HCT116 (cell line): ENCODE results near the gene KRTAP20-4. TPM values are rescaled to one million over a fixed set of nuclear protein-coding genes. Genes with fewer than 3 reads are reported as not detected.

Source experiments
- ATAC-seq: fragments of 200-7000 bp; cut with Tn5 transposase; 2 replicates; pipeline ENCODE4 v1.9.1; 2020; ENCODE audit warnings: mild to moderate bottlenecking, moderate library complexity
- Bru-seq: library from RNA; stranded (reverse); fragments of 400-500 nt; gene quantifications from one replicate; lab custom pipeline; 2021; lab: Mats Ljungman, UMichigan
- BruChase-seq, 2 experiments: library from RNA; stranded (reverse); fragments of 400-500 nt; gene quantifications; one replicate each; lab custom pipeline; 2021; lab: Mats Ljungman, UMichigan
- BruUV-seq: library from RNA; stranded (reverse); fragments of 400-500 nt; replicated peaks from 2 replicates; lab custom pipeline; 2021; lab: Mats Ljungman, UMichigan
- CTCF ChIA-PET: fragments of 300-600 bp; sonication (Branson Sonifier 250); formaldehyde crosslinking; loops from one replicate; lab custom pipeline; 2021; ENCODE audit warnings: antibody characterized with exemption; lab: Charles Lee
- POLR2A ChIA-PET: fragments of 300-600, 350-600 bp; sonication (Branson Sonifier 250); formaldehyde crosslinking; loops from one replicate; lab custom pipeline; 2021; ENCODE audit warnings: antibody characterized with exemption; lab: Charles Lee
- RAD21 ChIA-PET, 2 experiments: fragments of 300-600 bp; sonication (Branson Sonifier 250); formaldehyde crosslinking; loops; one replicate each; lab custom pipeline; 2023; ENCODE audit warnings: low total read pairs in 2 of 2; ENCODE audit not compliant: uncharacterized antibody in 2 of 2, unreplicated experiment in 2 of 2, low non-redundant PET in 1 of 2; lab: Charles Lee
- DNase-seq: peaks from one replicate; pipeline ENCODE4 v3.0.0-alpha.2; 2010; ENCODE audit warnings: low read depth, low spot score
- H2AFZ ChIP-seq: fragments of 200-600 bp; shearing (Covaris generic), sonication (generic); 2 replicates; pipeline ENCODE4 v1.6.1; 2017; ENCODE audit warnings: low read depth, mixed run types, mixed read lengths, antibody characterized with exemption, low read length; ENCODE audit not compliant: poor library complexity, severe bottlenecking
- H3K27ac ChIP-seq: 2 replicates; pipeline ENCODE4 v1.5.1; 2012; ENCODE audit warnings: low read depth, low read length
- H3K27me3 ChIP-seq: fragments of 200-600 bp; sonication (generic); 2 replicates; pipeline ENCODE4 v1.6.1; 2016; ENCODE audit warnings: mixed run types, low read length, mixed read lengths; ENCODE audit not compliant: insufficient read depth
- H3K36me3 ChIP-seq, 2 experiments: fragments of 200-500 bp in 1 of 2; fragments of 200-600 bp in 1 of 2; sonication (Bioruptor generic) in 1 of 2; sonication (generic) in 1 of 2; 2 replicates each; pipeline versions ENCODE4 v1.5.1 to v1.6.1; 2014 to 2016; ENCODE audit warnings: low read length in 2 of 2, inconsistent platforms in 1 of 2, mixed read lengths in 1 of 2, mixed run types in 1 of 2; ENCODE audit not compliant: insufficient read depth in 2 of 2, control insufficient read depth in 1 of 2
- H3K4me1 ChIP-seq, 2 experiments: fragments of 200-600 bp in 1 of 2; sonication (generic) in 1 of 2; 2 replicates each; pipeline versions ENCODE4 v1.5.1 to v1.6.1; 2012 to 2017; ENCODE audit warnings: low read length in 2 of 2, inconsistent platforms in 1 of 2, mild to moderate bottlenecking in 1 of 2, mixed read lengths in 1 of 2, mixed run types in 1 of 2, moderate library complexity in 1 of 2; ENCODE audit not compliant: insufficient read depth in 2 of 2, control insufficient read depth in 1 of 2
- H3K4me2 ChIP-seq: fragments of 200-600 bp; sonication (generic); 2 replicates; pipeline ENCODE4 v1.6.1; 2017; ENCODE audit warnings: mixed run types, low read length, mixed read lengths
- H3K4me3 ChIP-seq, 2 experiments: fragments of 200-600 bp in 1 of 2; sonication (generic) in 1 of 2; replicated peaks in 1 of 2; 2 replicates each; pipeline ENCODE4 v1.5.1; 2011 to 2016; ENCODE audit warnings: low read length in 2 of 2, control low read depth in 1 of 2, low read depth in 1 of 2, mild to moderate bottlenecking in 1 of 2, mixed read lengths in 1 of 2, mixed run types in 1 of 2
- H3K79me2 ChIP-seq: fragments of 200-600 bp; sonication (generic); 2 replicates; pipeline ENCODE4 v1.6.1; 2017; ENCODE audit warnings: mild to moderate bottlenecking, mixed run types, low read length, moderate library complexity, mixed read lengths; ENCODE audit not compliant: insufficient read depth
- H3K9ac ChIP-seq: fragments of 200-600 bp; sonication (generic); 2 replicates; pipeline ENCODE4 v1.6.1; 2016; ENCODE audit warnings: low read length, mixed read lengths
- H3K9me2 ChIP-seq: fragments of 200-600 bp; sonication (generic), shearing (Covaris generic); 2 replicates; pipeline ENCODE4 v1.6.1; 2017; ENCODE audit warnings: mixed run types, mild to moderate bottlenecking, moderate library complexity; ENCODE audit not compliant: insufficient read depth
- H3K9me3 ChIP-seq, 2 experiments: fragments of 200-500 bp in 1 of 2; fragments of 200-600 bp in 1 of 2; sonication (Bioruptor generic) in 1 of 2; sonication (generic) in 1 of 2; 2 replicates each; pipeline ENCODE4 v1.6.1; 2014 to 2017; ENCODE audit warnings: low read length in 2 of 2, mixed read lengths in 2 of 2, inconsistent platforms in 1 of 2, low read depth in 1 of 2, mild to moderate bottlenecking in 1 of 2, mixed run types in 1 of 2, moderate library complexity in 1 of 2; ENCODE audit not compliant: control insufficient read depth in 1 of 2, insufficient read depth in 1 of 2
- H4K20me1 ChIP-seq: fragments of 200-600 bp; sonication (generic), shearing (Covaris generic); 2 replicates; pipeline ENCODE4 v1.6.1; 2017; ENCODE audit warnings: mixed run types, mild to moderate bottlenecking, moderate library complexity; ENCODE audit not compliant: insufficient read depth
- CBX3 ChIP-seq: IDR thresholded peaks from 2 replicates; pipeline ENCODE4 v1.6.1; 2012; ENCODE audit warnings: low read depth
- EGR1 ChIP-seq: IDR thresholded peaks from 2 replicates; pipeline ENCODE4 v1.6.1; 2012; ENCODE audit warnings: low read depth
- ELF1 ChIP-seq: IDR thresholded peaks from 2 replicates; pipeline ENCODE4 v1.6.1; 2012; ENCODE audit warnings: low read depth, borderline replicate concordance
- EZH2 ChIP-seq: fragments of 200-600 bp; sonication (generic); IDR thresholded peaks from 2 replicates; pipeline ENCODE4 v1.6.1; 2017; ENCODE audit warnings: antibody characterized with exemption, mixed run types
- EZH2phosphoT487 ChIP-seq: fragments of 200-600 bp; IDR thresholded peaks from 2 replicates; pipeline ENCODE4 v1.6.1; 2018; ENCODE audit warnings: antibody characterized with exemption, borderline replicate concordance
- JUND ChIP-seq: IDR thresholded peaks from 2 replicates; pipeline ENCODE4 v1.6.1; 2012
- POLR2A ChIP-seq: IDR thresholded peaks from 2 replicates; pipeline ENCODE4 v1.7.0; 2011; ENCODE audit warnings: borderline replicate concordance; ENCODE audit not compliant: insufficient read depth, insufficient read length; ENCODE audit errors: extremely low read depth
- POLR2AphosphoS5 ChIP-seq: IDR thresholded peaks from 2 replicates; pipeline ENCODE4 v1.6.1; 2011; ENCODE audit warnings: mild to moderate bottlenecking, low read depth, low read length, moderate library complexity
- SIN3A ChIP-seq: IDR thresholded peaks from 2 replicates; pipeline ENCODE4 v1.6.1; 2012; ENCODE audit warnings: low read depth
- SP1 ChIP-seq: IDR thresholded peaks from 2 replicates; pipeline ENCODE4 v1.6.1; 2012; ENCODE audit warnings: low read depth
- SRF ChIP-seq: IDR thresholded peaks from 2 replicates; pipeline ENCODE4 v1.6.1; 2012; ENCODE audit warnings: low read depth
- TCF7L2 ChIP-seq: IDR thresholded peaks from 2 replicates; pipeline ENCODE4 v1.7.0; 2011; ENCODE audit warnings: borderline replicate concordance, inconsistent platforms; ENCODE audit not compliant: insufficient read depth, insufficient read length; ENCODE audit errors: extremely low read depth
- ZFX ChIP-seq: fragments of 450-650 bp; IDR thresholded peaks from 2 replicates; pipeline ENCODE4 v1.6.1; 2017
- ZNF274 ChIP-seq: fragments of 200-500 bp; sonication (Bioruptor generic); IDR thresholded peaks from 2 replicates; pipeline ENCODE4 v1.6.1; 2014; ENCODE audit warnings: mild to moderate bottlenecking, low read depth, low read length, inconsistent platforms
- intact Hi-C: fragments of 100-400 bp; cut with micrococcal nuclease; formaldehyde crosslinking; loops from 2 replicates; pipeline ENCODE4 v1.10.0; 2022
- long read RNA-seq: library from polyadenylated mRNA; unstranded; transcript quantifications from one replicate; pipeline ENCODE4 v2.0.0, GENCODE V29; 2021; ENCODE audit not compliant: unreplicated experiment
- polyA plus RNA-seq: library from polyadenylated mRNA; unstranded; fragments of >200 nt; gene quantifications from 2 replicates; pipeline ENCODE4 v1.2.1, GENCODE V29; 2012; ENCODE audit warnings: missing spikeins
- total RNA-seq: library from RNA; stranded (reverse); gene quantifications from one replicate; pipeline ENCODE4 v1.2.1, GENCODE V29; 2021; ENCODE audit not compliant: unreplicated experiment
- TF ChIP-seq, protein P1 (sequence below): IDR thresholded peaks from 2 replicates; pipeline ENCODE4 v1.6.1; 2012
- TF ChIP-seq, protein P2 (sequence below): IDR thresholded peaks from 2 replicates; pipeline ENCODE4 v1.6.1; 2012; ENCODE audit warnings: low read depth
- TF ChIP-seq, protein P3 (sequence below): IDR thresholded peaks from 2 replicates; pipeline ENCODE4 v1.6.1; 2012

KRTAP20-4 gene
- total RNA-seq (not detected), Bru-seq, nascent RNA (not detected), BruChase-seq, experiment 1, labeled RNA remaining after a 6-hour chase (not detected), BruChase-seq, experiment 2, labeled RNA remaining after a 2-hour chase (not detected)
- not detected in 2 replicates for polyA plus RNA-seq
- long read RNA-seq: 0 reads

DNA sequence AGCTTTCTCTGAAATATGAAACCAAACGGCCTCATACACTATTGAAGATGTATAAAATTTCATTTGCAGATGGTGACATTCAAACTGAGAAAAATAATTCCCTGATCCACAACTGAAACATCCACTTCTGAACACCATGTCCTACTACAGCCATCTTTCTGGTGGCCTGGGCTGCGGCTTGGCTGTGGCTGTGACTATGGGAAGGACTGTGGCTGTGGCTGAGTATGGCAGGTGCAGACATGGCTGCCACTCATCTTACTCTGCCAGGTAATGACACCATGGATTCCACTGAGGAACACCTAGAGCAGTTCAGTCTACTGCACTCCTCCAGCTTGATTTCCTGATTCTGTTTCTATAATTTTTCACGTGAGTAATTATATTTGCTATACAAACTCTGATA is at the start of gene KRTAP20-4:
Gene KRTAP20-4, plus strand, starts transcription at position 106 of the 400 bp plus-strand sequence.
- Histone ChIP-seq H3K79me2 (no peaks in the 10 kb centered on the region), H3K9ac (no peak within 1 kb of the TSS)
- no peak for TF ChIP-seq JUND
- TF ChIP-seq, protein P1, sequence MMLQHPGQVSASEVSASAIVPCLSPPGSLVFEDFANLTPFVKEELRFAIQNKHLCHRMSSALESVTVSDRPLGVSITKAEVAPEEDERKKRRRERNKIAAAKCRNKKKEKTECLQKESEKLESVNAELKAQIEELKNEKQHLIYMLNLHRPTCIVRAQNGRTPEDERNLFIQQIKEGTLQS: no peak
- no peak for TF ChIP-seq ELF1
- TF ChIP-seq ZFX: no peak
- TF ChIP-seq, protein P2, sequence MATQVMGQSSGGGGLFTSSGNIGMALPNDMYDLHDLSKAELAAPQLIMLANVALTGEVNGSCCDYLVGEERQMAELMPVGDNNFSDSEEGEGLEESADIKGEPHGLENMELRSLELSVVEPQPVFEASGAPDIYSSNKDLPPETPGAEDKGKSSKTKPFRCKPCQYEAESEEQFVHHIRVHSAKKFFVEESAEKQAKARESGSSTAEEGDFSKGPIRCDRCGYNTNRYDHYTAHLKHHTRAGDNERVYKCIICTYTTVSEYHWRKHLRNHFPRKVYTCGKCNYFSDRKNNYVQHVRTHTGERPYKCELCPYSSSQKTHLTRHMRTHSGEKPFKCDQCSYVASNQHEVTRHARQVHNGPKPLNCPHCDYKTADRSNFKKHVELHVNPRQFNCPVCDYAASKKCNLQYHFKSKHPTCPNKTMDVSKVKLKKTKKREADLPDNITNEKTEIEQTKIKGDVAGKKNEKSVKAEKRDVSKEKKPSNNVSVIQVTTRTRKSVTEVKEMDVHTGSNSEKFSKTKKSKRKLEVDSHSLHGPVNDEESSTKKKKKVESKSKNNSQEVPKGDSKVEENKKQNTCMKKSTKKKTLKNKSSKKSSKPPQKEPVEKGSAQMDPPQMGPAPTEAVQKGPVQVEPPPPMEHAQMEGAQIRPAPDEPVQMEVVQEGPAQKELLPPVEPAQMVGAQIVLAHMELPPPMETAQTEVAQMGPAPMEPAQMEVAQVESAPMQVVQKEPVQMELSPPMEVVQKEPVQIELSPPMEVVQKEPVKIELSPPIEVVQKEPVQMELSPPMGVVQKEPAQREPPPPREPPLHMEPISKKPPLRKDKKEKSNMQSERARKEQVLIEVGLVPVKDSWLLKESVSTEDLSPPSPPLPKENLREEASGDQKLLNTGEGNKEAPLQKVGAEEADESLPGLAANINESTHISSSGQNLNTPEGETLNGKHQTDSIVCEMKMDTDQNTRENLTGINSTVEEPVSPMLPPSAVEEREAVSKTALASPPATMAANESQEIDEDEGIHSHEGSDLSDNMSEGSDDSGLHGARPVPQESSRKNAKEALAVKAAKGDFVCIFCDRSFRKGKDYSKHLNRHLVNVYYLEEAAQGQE: no peak
- no peak for TF ChIP-seq CBX3
- no peak for TF ChIP-seq EZH2
- no peak for TF ChIP-seq POLR2AphosphoS5
- no peak for TF ChIP-seq EZH2phosphoT487
- no peak for TF ChIP-seq POLR2A
- TF ChIP-seq, protein P3, sequence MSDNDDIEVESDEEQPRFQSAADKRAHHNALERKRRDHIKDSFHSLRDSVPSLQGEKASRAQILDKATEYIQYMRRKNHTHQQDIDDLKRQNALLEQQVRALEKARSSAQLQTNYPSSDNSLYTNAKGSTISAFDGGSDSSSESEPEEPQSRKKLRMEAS: no peak
- TF ChIP-seq SP1: no peak
- no peak for TF ChIP-seq EGR1
- TF ChIP-seq SRF: no peak
- TF ChIP-seq ZNF274: no peak
- no peak for TF ChIP-seq SIN3A
- no peak for TF ChIP-seq TCF7L2

More for the DNA sequence above, at the start of gene KRTAP20-4:
- no peaks in the 10 kb centered on the region for H3K36me3 ChIP-seq
- ATAC-seq (no peak), DNase-seq (no peak)
- H3K4me2 ChIP-seq: no peak within 1 kb of the TSS
- H3K9me2 ChIP-seq: no peaks in the 10 kb centered on the region
- H3K9me3 ChIP-seq: peaks cover 14 to 22% of the 10 kb centered on the region in 2 experiments; a peak in 2 of 4 replicates
- RAD21 ChIA-PET: no interaction called here
- POLR2A ChIA-PET: no interaction called here
- no peak within 1 kb of the TSS for H3K4me3 ChIP-seq
- CTCF ChIA-PET: no interaction called here
- intact Hi-C loops: no loop called here
- no TSS peak for BruUV-seq
- no peak within 1 kb of the TSS for H3K27ac ChIP-seq
- H4K20me1 ChIP-seq: no peaks in the 10 kb centered on the region
- H3K4me1 ChIP-seq: no peaks in the 10 kb centered on the region
- no peak within 1 kb of the TSS for H2AFZ ChIP-seq
- H3K27me3 ChIP-seq: no peaks in the 10 kb centered on the region
